K562 (cell line): ENCODE data around the gene PNMA6F.
"Not testable (repeated sequence)": the region's sequence is repeated elsewhere in the genome, so short reads cannot be mapped to it uniquely, and the experiment has no call there.

Experiments
- CEBPG ChIP-seq, 3 experiments: fragments of 200-800 bp in 1 of 3; sonication (Bioruptor generic) in 1 of 3; sonication (generic) in 1 of 3; formaldehyde crosslinking in 1 of 3; IDR thresholded peaks in 2 of 3; conservative IDR thresholded peaks in 1 of 3; 2 replicates each; pipeline versions ENCODE4 v1.6.1 to v1.8.0; 2016 to 2022; ENCODE audit warnings: missing compliant biosample characterization in 2 of 3, missing genetic modification characterization in 2 of 3, mild to moderate bottlenecking in 1 of 3, missing genetic modification reagents in 1 of 3
- CTCF ChIP-seq, 3 experiments: IDR thresholded peaks in 2 of 3; conservative IDR thresholded peaks in 1 of 3; 2 replicates each; pipeline ENCODE4 v1.5.1; 2011 to 2012; ENCODE audit warnings: low read length in 3 of 3, mild to moderate bottlenecking in 3 of 3, control low read depth in 2 of 3, improper control_type of control experiment in 1 of 3, inconsistent platforms in 1 of 3, low read depth in 1 of 3, mixed read lengths in 1 of 3, moderate library complexity in 1 of 3; ENCODE audit not compliant: insufficient read depth in 2 of 3
- L3MBTL2 ChIP-seq: fragments of 450-650 bp; IDR thresholded peaks from 2 replicates; pipeline ENCODE4 v1.6.1; 2016; ENCODE audit warnings: mild to moderate bottlenecking, moderate library complexity
- PCBP1 ChIP-seq: fragments of 200-400 bp; formaldehyde crosslinking; IDR thresholded peaks from 2 replicates; pipeline ENCODE4 v1.6.1; 2018; ENCODE audit warnings: mild to moderate bottlenecking, low read depth, low read length; ENCODE audit not compliant: poor library complexity, severe bottlenecking
- RFX5 ChIP-seq: IDR thresholded peaks from 2 replicates; pipeline ENCODE4 v1.6.1; 2011; ENCODE audit warnings: low read depth, mild to moderate bottlenecking, improper control_type of control experiment, low read length
- STAT5B ChIP-seq: fragments of 250-450 bp; sonication (Bioruptor Pico); IDR thresholded peaks from 2 replicates; pipeline ENCODE4 v1.8.0; 2021; ENCODE audit warnings: mild to moderate bottlenecking, inconsistent platforms
- ZNF253 ChIP-seq: fragments of 250-450 bp; sonication (Bioruptor Pico); conservative IDR thresholded peaks from 2 replicates; pipeline ENCODE4 v1.6.1; 2021; ENCODE audit warnings: mild to moderate bottlenecking

- TF ChIP-seq CEBPG (CRISPR knock-in tag; IDR thresholded peaks at IDR 0.05); CEBPG (tag; conservative IDR thresholded peaks at IDR 0.05 in 1 of 2, IDR thresholded peaks at IDR 0.05 in 1 of 2); RFX5; CTCF (IDR thresholded peaks at IDR 0.05 in 2 of 3, conservative IDR thresholded peaks at IDR 0.05 in 1 of 3; ENCODE audit: insufficient read depth in 2 of 3, low read depth in 1 of 3, low read length in 3 of 3); STAT5B (CRISPR knock-in tag); L3MBTL2; ZNF253 (CRISPR knock-in tag); PCBP1: not testable (repeated sequence)
These were observed 1.5 kb downstream of the PNMA6F start for GRCh38 chrX:153320047-153320443.
